ENCODE measurements around the gene RIPPLY2. TPM values are rescaled to one million over a fixed set of nuclear protein-coding genes. Genes with fewer than 3 reads are reported as not detected.

RIPPLY2 gene
- total and polyA plus RNA-seq, 2 donors (not counting 3 experiments of a cell fraction or from before 2014, with no cell fraction given), result 0.25 to 0.53 TPM

DNA sequence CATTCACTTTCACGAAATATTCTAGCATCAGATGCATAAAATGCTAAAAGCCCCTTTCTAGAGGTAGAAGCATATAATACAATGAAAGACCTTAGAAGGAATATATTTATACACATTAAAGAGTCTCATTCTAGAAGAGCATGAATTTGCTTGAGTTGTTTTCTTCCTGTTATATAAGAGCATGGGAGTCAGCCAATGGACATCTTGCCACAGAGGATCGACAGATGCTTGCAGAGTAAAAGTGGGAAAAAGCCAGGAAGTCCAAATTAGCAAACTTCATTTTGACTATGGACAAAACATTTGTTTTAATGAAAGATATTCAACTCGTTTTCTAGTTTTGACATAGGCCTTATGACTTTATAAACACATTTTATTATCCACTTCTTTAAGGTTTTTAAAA lies 44.2 kb upstream of the RIPPLY2 start:
- intact Hi-C loops (cut with micrococcal nuclease), result no loop called here
- CTCF ChIA-PET, result interaction anchor here (5.3 kb wide), 1 partner anchor 194 kb away, joined by 108 read pairs; no protein-coding TSS in a partner anchor
- POLR2A ChIA-PET, result no interaction called here

DNA sequence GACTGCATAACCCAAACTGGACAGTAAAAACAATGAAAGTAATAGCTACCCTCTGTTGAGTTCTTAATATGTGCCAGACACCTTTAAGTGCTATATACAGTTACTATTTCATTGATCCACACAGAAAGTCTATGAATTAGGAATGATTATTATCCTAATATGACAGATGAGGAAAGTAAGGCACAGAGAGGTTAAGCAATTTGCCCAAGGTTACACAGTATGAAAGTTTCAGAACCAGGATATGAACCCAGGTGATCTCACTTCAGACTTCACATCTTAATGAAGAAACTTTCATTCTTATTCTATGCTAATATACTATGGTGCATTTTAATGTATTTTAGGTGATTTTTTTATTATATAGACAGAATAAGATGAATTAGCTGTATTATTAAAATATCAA lies 40.6 kb upstream of the RIPPLY2 start:
- TF ChIP-seq, protein P1, sequence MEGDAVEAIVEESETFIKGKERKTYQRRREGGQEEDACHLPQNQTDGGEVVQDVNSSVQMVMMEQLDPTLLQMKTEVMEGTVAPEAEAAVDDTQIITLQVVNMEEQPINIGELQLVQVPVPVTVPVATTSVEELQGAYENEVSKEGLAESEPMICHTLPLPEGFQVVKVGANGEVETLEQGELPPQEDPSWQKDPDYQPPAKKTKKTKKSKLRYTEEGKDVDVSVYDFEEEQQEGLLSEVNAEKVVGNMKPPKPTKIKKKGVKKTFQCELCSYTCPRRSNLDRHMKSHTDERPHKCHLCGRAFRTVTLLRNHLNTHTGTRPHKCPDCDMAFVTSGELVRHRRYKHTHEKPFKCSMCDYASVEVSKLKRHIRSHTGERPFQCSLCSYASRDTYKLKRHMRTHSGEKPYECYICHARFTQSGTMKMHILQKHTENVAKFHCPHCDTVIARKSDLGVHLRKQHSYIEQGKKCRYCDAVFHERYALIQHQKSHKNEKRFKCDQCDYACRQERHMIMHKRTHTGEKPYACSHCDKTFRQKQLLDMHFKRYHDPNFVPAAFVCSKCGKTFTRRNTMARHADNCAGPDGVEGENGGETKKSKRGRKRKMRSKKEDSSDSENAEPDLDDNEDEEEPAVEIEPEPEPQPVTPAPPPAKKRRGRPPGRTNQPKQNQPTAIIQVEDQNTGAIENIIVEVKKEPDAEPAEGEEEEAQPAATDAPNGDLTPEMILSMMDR (IDR thresholded peaks at IDR 0.05; ENCODE audit: extremely low read depth in 1 of 2, insufficient read depth in 1 of 2, low read depth in 1 of 2, low read length in 2 of 2), result no peak
- TF ChIP-seq, protein P2, sequence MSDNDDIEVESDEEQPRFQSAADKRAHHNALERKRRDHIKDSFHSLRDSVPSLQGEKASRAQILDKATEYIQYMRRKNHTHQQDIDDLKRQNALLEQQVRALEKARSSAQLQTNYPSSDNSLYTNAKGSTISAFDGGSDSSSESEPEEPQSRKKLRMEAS (IDR thresholded peaks at IDR 0.05; ENCODE audit: insufficient read depth, insufficient read length), result no peak
- TF ChIP-seq EZH2 (IDR thresholded peaks at IDR 0.05; ENCODE audit: borderline replicate concordance, low read depth, low read length, severe bottlenecking) (no peak), POLR2A (IDR thresholded peaks at IDR 0.05; ENCODE audit: low read depth, low read length) (no peak), POLR2AphosphoS5 (IDR thresholded peaks at IDR 0.05; ENCODE audit: insufficient read depth, low read depth, low read length) (no peak), MYC (IDR thresholded peaks at IDR 0.05; ENCODE audit: low read depth, low read length) (no peak), FOS (IDR thresholded peaks at IDR 0.05; ENCODE audit: borderline replicate concordance, insufficient read depth, low read length) (no peak), GATA2 (IDR thresholded peaks at IDR 0.05; ENCODE audit: insufficient read depth, insufficient read length, low read depth, low read length) (no peak), JUN (IDR thresholded peaks at IDR 0.05; ENCODE audit: borderline replicate concordance, insufficient read depth, insufficient read length, low read depth) (no peak)
- no peak for DNase-seq (ENCODE audit: low read depth, low spot score)
- no peak overlapping the region for H2AFZ ChIP-seq (ENCODE audit: low read depth, low read length)
- no peaks in the 10 kb centered on the region for H3K9me1 ChIP-seq (replicated peaks; ENCODE audit: control insufficient read depth, extremely low read depth, insufficient read depth, low read length)
- no peak overlapping the region for H3K4me2 ChIP-seq (ENCODE audit: insufficient read depth, low read length)
- H4K20me1 ChIP-seq (replicated peaks; ENCODE audit: control insufficient read depth, extremely low read depth, insufficient read depth, low read length), result no peaks in the 10 kb centered on the region
- ChIA-PET POLR2A (no interaction called here), CTCF (interaction anchor here (0.8 to 1.0 kb wide), 2 partner anchors 12 to 415 kb away, joined by 3 read pairs; partner anchors contain the start of gene CEP162)
- no peaks in the 10 kb centered on the region for H3K36me3 ChIP-seq (ENCODE audit: control insufficient read depth in 2 of 2, extremely low read depth in 1 of 2, insufficient read depth in 2 of 2, low read length in 2 of 2)
- H3K27ac ChIP-seq (ENCODE audit: insufficient read depth, low read depth, low read length), result no peak overlapping the region
- intact Hi-C loops (cut with micrococcal nuclease), result no loop called here
- dilution Hi-C loops (cut with MboI; ENCODE audit: extremely low pct_ligation_motif_present, low sequenced_read_pairs), result no loop called here
- no peak overlapping the region for H3K9ac ChIP-seq (replicated peaks; ENCODE audit: extremely low read depth, insufficient read depth, low read length)
- FAIRE-seq, result no peak
- H3K79me2 ChIP-seq (ENCODE audit: control insufficient read depth, insufficient read depth, low read length), result no peaks in the 10 kb centered on the region
- no peaks in the 10 kb centered on the region for H3K9me3 ChIP-seq (replicated peaks; ENCODE audit: control insufficient read depth, insufficient read depth, low read length)
- H3K4me3 ChIP-seq (replicated peaks in 1 of 3; ENCODE audit: insufficient read depth in 1 of 3, low read depth in 1 of 3, low read length in 3 of 3), result no peak overlapping the region
- BruUV-seq (replicated peaks), result no TSS peak
- H3K27me3 ChIP-seq (ENCODE audit: control insufficient read depth in 2 of 2, insufficient read depth in 2 of 2, low read length in 2 of 2), result no peaks in the 10 kb centered on the region
- peaks cover 24% of the 10 kb centered on the region for H3K4me1 ChIP-seq (ENCODE audit: control insufficient read depth, extremely low read depth, insufficient read depth, low read length)

More for the DNA sequence above, 44.2 kb upstream of the RIPPLY2 start:
- no peaks in the 10 kb centered on the region for H3K27me3 ChIP-seq (ENCODE audit: control insufficient read depth in 2 of 2, insufficient read depth in 2 of 2, low read length in 2 of 2)
- no peak for FAIRE-seq
- no peaks in the 10 kb centered on the region for H3K9me3 ChIP-seq (replicated peaks; ENCODE audit: control insufficient read depth, insufficient read depth, low read length)
- H3K36me3 ChIP-seq (ENCODE audit: control insufficient read depth in 2 of 2, extremely low read depth in 1 of 2, insufficient read depth in 2 of 2, low read length in 2 of 2), result no peaks in the 10 kb centered on the region
- H4K20me1 ChIP-seq (replicated peaks; ENCODE audit: control insufficient read depth, extremely low read depth, insufficient read depth, low read length), result no peaks in the 10 kb centered on the region
- H3K4me2 ChIP-seq (ENCODE audit: insufficient read depth, low read length), result no peak overlapping the region
- H3K4me1 ChIP-seq (ENCODE audit: control insufficient read depth, extremely low read depth, insufficient read depth, low read length), result peaks cover 3% of the 10 kb centered on the region
- BruUV-seq (replicated peaks), result no TSS peak
- no peak for DNase-seq (ENCODE audit: low read depth, low spot score)
- no peak overlapping the region for H3K9ac ChIP-seq (replicated peaks; ENCODE audit: extremely low read depth, insufficient read depth, low read length)
- no peaks in the 10 kb centered on the region for H3K9me1 ChIP-seq (replicated peaks; ENCODE audit: control insufficient read depth, extremely low read depth, insufficient read depth, low read length)
- no peak overlapping the region for H3K27ac ChIP-seq (ENCODE audit: insufficient read depth, low read depth, low read length)
- dilution Hi-C loops (cut with MboI; ENCODE audit: extremely low pct_ligation_motif_present, low sequenced_read_pairs), result no loop called here
- H3K4me3 ChIP-seq (replicated peaks in 1 of 3; ENCODE audit: insufficient read depth in 1 of 3, low read depth in 1 of 3, low read length in 3 of 3), result no peak overlapping the region
- no peaks in the 10 kb centered on the region for H3K79me2 ChIP-seq (ENCODE audit: control insufficient read depth, insufficient read depth, low read length)
- H2AFZ ChIP-seq (ENCODE audit: low read depth, low read length), result no peak overlapping the region
- TF ChIP-seq FOS (IDR thresholded peaks at IDR 0.05; ENCODE audit: borderline replicate concordance, insufficient read depth, low read length), result no peak
- TF ChIP-seq POLR2AphosphoS5 (IDR thresholded peaks at IDR 0.05; ENCODE audit: insufficient read depth, low read depth, low read length), result no peak
- TF ChIP-seq GATA2 (IDR thresholded peaks at IDR 0.05; ENCODE audit: insufficient read depth, insufficient read length, low read depth, low read length), result no peak
- TF ChIP-seq, protein P1 (IDR thresholded peaks at IDR 0.05; ENCODE audit: extremely low read depth in 1 of 2, insufficient read depth in 1 of 2, low read depth in 1 of 2, low read length in 2 of 2), result no peak
- TF ChIP-seq POLR2A (IDR thresholded peaks at IDR 0.05; ENCODE audit: low read depth, low read length), result no peak
- no peak for TF ChIP-seq EZH2 (IDR thresholded peaks at IDR 0.05; ENCODE audit: borderline replicate concordance, low read depth, low read length, severe bottlenecking)
- no peak for TF ChIP-seq JUN (IDR thresholded peaks at IDR 0.05; ENCODE audit: borderline replicate concordance, insufficient read depth, insufficient read length, low read depth)
